Stomach (tissue), 4 donors: Measurements from ENCODE around the gene RPP21.

Experiments
- CTCF ChIP-seq, 7 experiments: fragments of 450-650 bp in 4 of 7; fragments of 200-600 bp in 3 of 7; sonication (generic) in 3 of 7; IDR thresholded peaks; one replicate each; pipeline ENCODE4 v1.5.1; 2016 to 2019; ENCODE audit warnings: antibody characterized with exemption in 7 of 7, control low read depth in 2 of 7, mild to moderate bottlenecking in 1 of 7
- EP300 ChIP-seq: sonication (generic); formaldehyde crosslinking; IDR thresholded peaks from one replicate; pipeline ENCODE4 v1.6.1; 2017; ENCODE audit warnings: antibody characterized with exemption
- POLR2A ChIP-seq, 4 donors: fragments of 450-650 bp; IDR thresholded peaks; one replicate each; pipeline ENCODE4 v1.6.1; 2016; ENCODE audit warnings: antibody characterized with exemption in 4 of 4, control low read depth in 2 of 4, mild to moderate bottlenecking in 1 of 4, moderate library complexity in 1 of 4

- no peak for TF ChIP-seq EP300
- no peak for TF ChIP-seq CTCF (IDR thresholded peaks at IDR 0.05)
- no peak for TF ChIP-seq POLR2A (IDR thresholded peaks at IDR 0.05)
These were observed 21.1 kb upstream of the RPP21 start for GRCh38 chr6:30323806-30324205.
